ENCODE measurements around the gene ADGRL3.

ADGRL3 gene

DNA sequence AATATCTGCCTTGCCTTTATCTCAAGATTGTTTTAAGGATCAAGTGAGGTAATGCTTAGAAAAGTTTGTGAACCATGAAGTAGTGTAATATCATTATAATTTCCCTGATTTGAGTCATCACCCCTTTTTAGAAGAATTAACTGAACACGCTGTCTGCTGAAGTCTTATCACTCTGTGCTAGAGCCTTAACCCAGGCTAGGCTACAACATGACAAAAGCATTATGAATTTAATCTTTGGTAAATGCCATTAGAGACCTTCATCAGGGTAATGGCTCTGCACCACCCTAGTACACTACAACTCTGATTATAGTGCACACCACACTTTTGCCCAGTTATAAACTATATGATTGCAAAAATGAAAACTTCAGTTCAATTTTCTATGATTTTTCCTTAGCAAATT is 118.3 kb downstream of the ADGRL3 start:
- in situ Hi-C loops (cut with MboI; ENCODE audit: low pct_unique_long_range_greater_than_20kb, low sequenced_read_pairs, unreplicated experiment) = no loop called here
- DNase-seq (ENCODE audit: low spot score) = no peak
- TF ChIP-seq, protein P1, sequence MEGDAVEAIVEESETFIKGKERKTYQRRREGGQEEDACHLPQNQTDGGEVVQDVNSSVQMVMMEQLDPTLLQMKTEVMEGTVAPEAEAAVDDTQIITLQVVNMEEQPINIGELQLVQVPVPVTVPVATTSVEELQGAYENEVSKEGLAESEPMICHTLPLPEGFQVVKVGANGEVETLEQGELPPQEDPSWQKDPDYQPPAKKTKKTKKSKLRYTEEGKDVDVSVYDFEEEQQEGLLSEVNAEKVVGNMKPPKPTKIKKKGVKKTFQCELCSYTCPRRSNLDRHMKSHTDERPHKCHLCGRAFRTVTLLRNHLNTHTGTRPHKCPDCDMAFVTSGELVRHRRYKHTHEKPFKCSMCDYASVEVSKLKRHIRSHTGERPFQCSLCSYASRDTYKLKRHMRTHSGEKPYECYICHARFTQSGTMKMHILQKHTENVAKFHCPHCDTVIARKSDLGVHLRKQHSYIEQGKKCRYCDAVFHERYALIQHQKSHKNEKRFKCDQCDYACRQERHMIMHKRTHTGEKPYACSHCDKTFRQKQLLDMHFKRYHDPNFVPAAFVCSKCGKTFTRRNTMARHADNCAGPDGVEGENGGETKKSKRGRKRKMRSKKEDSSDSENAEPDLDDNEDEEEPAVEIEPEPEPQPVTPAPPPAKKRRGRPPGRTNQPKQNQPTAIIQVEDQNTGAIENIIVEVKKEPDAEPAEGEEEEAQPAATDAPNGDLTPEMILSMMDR (IDR thresholded peaks at IDR 0.05; ENCODE audit: extremely low read depth, insufficient read depth, missing control alignments) = no peak

DNA sequence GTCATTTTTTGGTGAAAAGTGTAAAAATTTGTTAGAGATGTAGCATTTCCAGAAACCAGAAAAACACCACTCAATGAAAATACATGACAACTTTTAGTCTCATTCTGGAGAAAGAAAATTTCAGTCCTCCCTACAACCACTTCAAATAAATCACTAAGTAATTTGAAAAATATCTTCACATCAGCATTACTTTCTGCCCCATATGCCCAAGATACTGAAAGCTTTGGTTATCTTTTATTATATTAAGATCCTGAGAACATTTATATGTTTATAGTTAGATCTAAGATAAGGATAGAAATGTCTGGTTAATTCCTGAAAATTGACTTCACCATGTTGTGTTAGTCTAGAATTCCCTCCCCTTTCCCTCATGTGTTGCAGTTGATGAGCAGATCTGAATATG is 119.0 kb downstream of the ADGRL3 start:
- DNase-seq (ENCODE audit: low spot score) = no peak
- in situ Hi-C loops (cut with MboI; ENCODE audit: low pct_unique_long_range_greater_than_20kb, low sequenced_read_pairs, unreplicated experiment) = no loop called here
- TF ChIP-seq, protein P1 (IDR thresholded peaks at IDR 0.05; ENCODE audit: extremely low read depth, insufficient read depth, missing control alignments) = no peak

DNA sequence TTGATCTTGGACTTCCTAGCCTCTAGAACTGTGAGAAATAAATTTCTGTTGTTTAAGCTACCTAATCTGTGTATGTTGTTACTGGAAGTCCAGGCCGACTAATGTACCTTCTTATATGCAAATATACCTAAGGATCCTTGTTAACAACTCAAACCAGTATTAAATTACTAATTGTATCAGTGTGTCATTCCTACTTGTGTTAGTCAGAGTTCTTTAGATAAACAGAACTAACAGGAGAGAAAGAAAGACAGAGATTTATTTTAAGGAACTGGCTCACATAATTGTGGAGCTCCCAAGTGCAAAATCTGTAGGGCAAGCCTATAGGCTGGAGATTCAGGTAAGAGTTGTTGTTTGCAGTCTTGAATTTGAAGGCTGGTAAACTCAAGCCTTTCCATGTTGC is 120.0 kb downstream of the ADGRL3 start:
- TF ChIP-seq, protein P1 (IDR thresholded peaks at IDR 0.05; ENCODE audit: extremely low read depth, insufficient read depth, missing control alignments) = no peak
- no peak for DNase-seq (ENCODE audit: low spot score)
- in situ Hi-C loops (cut with MboI; ENCODE audit: low pct_unique_long_range_greater_than_20kb, low sequenced_read_pairs, unreplicated experiment) = no loop called here

DNA sequence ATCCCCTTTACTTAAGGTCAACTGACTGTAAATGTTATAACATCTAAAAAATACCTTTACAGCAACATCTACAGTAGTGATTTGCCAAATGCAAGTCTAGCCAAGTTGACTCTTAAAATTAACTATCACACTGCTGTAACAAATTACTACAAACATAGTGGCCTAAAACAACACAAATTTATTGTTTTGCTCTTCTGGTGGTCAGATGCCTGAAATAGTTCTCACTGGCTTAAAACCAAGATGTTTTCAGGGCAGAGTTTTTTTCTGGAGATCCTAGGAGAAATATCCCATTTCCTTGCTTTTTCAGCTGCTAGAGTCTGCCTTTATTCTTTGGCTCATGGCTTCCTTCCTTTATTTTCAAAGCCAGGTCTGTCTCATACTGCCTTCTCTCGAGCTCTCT is 120.5 kb downstream of the ADGRL3 start:
- TF ChIP-seq, protein P1 (IDR thresholded peaks at IDR 0.05; ENCODE audit: extremely low read depth, insufficient read depth, missing control alignments) = no peak
- DNase-seq (ENCODE audit: low spot score) = no peak

DNA sequence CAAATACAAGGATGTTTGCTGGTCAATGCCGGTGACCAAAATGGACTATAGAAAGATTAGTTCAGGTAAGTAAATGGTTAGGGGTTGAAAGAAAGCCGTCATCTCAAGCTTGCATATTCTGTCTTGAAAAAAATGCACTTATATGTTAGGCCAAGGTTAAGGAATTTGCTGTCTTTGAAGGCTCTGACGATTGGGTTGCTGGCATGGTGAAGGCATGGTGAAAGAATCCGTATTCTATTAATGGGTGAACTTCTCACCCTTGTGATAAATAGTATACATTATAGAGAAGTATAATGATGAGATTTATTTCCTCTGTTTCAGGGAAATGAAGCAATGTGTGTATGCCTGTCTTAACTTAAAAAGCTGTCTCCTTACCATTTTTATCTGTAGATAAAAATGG is 132.6 kb downstream of the ADGRL3 start:
- TF ChIP-seq, protein P1 (IDR thresholded peaks at IDR 0.05; ENCODE audit: extremely low read depth, insufficient read depth, missing control alignments) = no peak
- DNase-seq (ENCODE audit: low spot score) = no peak
- in situ Hi-C loops (cut with MboI; ENCODE audit: low pct_unique_long_range_greater_than_20kb, low sequenced_read_pairs, unreplicated experiment) = no loop called here

More for the DNA sequence above, 120.5 kb downstream of the ADGRL3 start:
- in situ Hi-C loops (cut with MboI; ENCODE audit: low pct_unique_long_range_greater_than_20kb, low sequenced_read_pairs, unreplicated experiment) = no loop called here

DNA sequence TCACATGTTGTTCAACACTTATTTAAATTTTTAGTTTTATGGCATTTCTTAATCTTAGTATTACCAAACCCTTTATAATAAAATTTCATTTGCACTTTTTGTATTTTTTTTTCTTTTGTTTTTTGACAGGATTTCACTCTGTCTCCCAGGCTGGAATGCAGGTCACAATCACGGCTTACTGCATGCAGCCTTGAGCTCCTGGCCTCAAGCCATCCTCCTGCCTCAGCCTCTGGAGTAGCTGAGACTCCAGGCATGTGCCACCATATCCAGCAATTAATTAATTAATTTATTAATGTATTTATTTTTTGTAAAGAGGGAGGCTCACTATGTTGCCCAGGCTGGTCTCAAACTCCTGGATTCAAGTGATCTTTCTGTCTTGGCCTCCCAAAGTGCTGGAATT is 133.4 kb downstream of the ADGRL3 start:
- TF ChIP-seq, protein P1 (IDR thresholded peaks at IDR 0.05; ENCODE audit: extremely low read depth, insufficient read depth, missing control alignments) = no peak
- DNase-seq (ENCODE audit: low spot score) = no peak
- in situ Hi-C loops (cut with MboI; ENCODE audit: low pct_unique_long_range_greater_than_20kb, low sequenced_read_pairs, unreplicated experiment) = no loop called here

DNA sequence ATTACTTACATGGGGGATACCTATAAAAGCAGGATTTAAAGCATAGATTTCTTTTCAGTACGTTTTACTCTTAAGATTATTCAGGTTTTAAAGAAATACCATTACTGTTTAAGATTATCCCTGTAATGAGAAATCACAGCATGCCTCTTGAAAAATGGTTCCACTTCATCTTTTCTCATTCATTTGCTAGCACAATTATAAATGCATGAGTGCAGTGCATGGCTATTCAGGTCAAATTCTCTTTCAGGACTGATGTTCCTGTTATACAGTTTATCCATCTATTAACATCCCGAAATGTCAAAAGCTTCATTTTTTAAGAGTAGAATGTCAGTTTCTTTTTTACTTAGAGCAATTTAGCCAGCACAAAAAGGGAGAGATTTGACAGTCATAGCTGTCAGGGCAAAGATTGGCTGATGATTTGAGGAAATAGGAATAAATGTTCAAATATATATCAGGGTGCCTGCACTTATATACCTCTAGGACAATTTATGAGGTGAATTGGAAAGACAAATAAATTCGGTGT is 135.2 kb downstream of the ADGRL3 start:
- in situ Hi-C loops (cut with MboI; ENCODE audit: low pct_unique_long_range_greater_than_20kb, low sequenced_read_pairs, unreplicated experiment) = no loop called here
- no peak for DNase-seq (ENCODE audit: low spot score)
- TF ChIP-seq, protein P1 (IDR thresholded peaks at IDR 0.05; ENCODE audit: extremely low read depth, insufficient read depth, missing control alignments) = no peak
